SK-N-SH treated with all-trans-retinoic acid at 6 μM for 48 hours (cell line): ENCODE measurements around the gene CCDC154.
"Not testable (repeated sequence)": the region's sequence is repeated elsewhere in the genome, so short reads cannot be mapped to it uniquely, and the experiment has no call there.

ENCODE experiments used
- ATAC-seq: fragments of 200-7000 bp; cut with Tn5 transposase; 3 replicates; pipeline ENCODE4 v1.9.1; 2020; ENCODE audit warnings: mild to moderate bottlenecking, moderate library complexity
- ARNTL ChIP-seq: fragments of 450-650 bp; formaldehyde crosslinking; IDR thresholded peaks from 2 replicates; pipeline ENCODE4 v1.5.0; 2020; ENCODE audit warnings: low read depth, mild to moderate bottlenecking, moderate library complexity, borderline replicate concordance
- BACH2 ChIP-seq: fragments of 250-450 bp; sonication (Bioruptor Pico); IDR thresholded peaks from 2 replicates; pipeline ENCODE4 v1.9.0; 2021; ENCODE audit warnings: mild to moderate bottlenecking, borderline replicate concordance
- CREB5 ChIP-seq: fragments of 250-450 bp; sonication (Bioruptor Pico); IDR thresholded peaks from 2 replicates; pipeline ENCODE4 v1.5.1; 2020; ENCODE audit warnings: low read depth, mild to moderate bottlenecking, moderate library complexity
- ESRRG ChIP-seq: fragments of 250-450 bp; sonication (Bioruptor Pico); IDR thresholded peaks from 2 replicates; pipeline ENCODE4 v1.6.1; 2021; ENCODE audit warnings: mild to moderate bottlenecking
- ISL1 ChIP-seq: fragments of 250-450 bp; sonication (Bioruptor Pico); IDR thresholded peaks from 2 replicates; pipeline ENCODE4 v2.1.2; 2022; ENCODE audit warnings: mild to moderate bottlenecking, moderate library complexity
- OSR1 ChIP-seq: fragments of 250-450 bp; sonication (Bioruptor Pico); IDR thresholded peaks from 2 replicates; pipeline ENCODE4 v1.8.0; 2022; ENCODE audit warnings: moderate library complexity, mild to moderate bottlenecking, inconsistent platforms
- PATZ1 ChIP-seq: fragments of 250-450 bp; sonication (Bioruptor Pico); IDR thresholded peaks from 2 replicates; pipeline ENCODE4 v1.8.0; 2020; ENCODE audit warnings: mild to moderate bottlenecking, moderate library complexity, borderline replicate concordance
- POU6F1 ChIP-seq: fragments of 250-450 bp; sonication (Bioruptor Pico); IDR thresholded peaks from 2 replicates; pipeline ENCODE4 v1.8.0; 2021; ENCODE audit warnings: low read depth, mild to moderate bottlenecking, moderate library complexity, borderline replicate concordance
- PPARA ChIP-seq: fragments of 250-450 bp; sonication (Bioruptor Pico); IDR thresholded peaks from 2 replicates; pipeline ENCODE4 v1.5.0; 2020; ENCODE audit warnings: mild to moderate bottlenecking, borderline replicate concordance
- RARB ChIP-seq: fragments of 250-450 bp; sonication (Bioruptor Pico); IDR thresholded peaks from 2 replicates; pipeline ENCODE4 v1.8.0; 2021; ENCODE audit warnings: mild to moderate bottlenecking, moderate library complexity
- TCF4 ChIP-seq: fragments of 250-450 bp; sonication (Bioruptor Pico); IDR thresholded peaks from 2 replicates; pipeline ENCODE4 v1.8.0; 2021; ENCODE audit warnings: mild to moderate bottlenecking, moderate library complexity, borderline replicate concordance
- TOX ChIP-seq: fragments of 250-450 bp; sonication (Bioruptor Pico); IDR thresholded peaks from 2 replicates; pipeline ENCODE4 v1.8.0; 2021; ENCODE audit warnings: mild to moderate bottlenecking, moderate library complexity, borderline replicate concordance
- TSHZ2 ChIP-seq: fragments of 250-450 bp; sonication (Bioruptor Pico); IDR thresholded peaks from 2 replicates; pipeline ENCODE4 v1.5.0; 2020; ENCODE audit warnings: mild to moderate bottlenecking, moderate library complexity
- ZC3H10 ChIP-seq: fragments of 250-450 bp; sonication (Bioruptor Pico); IDR thresholded peaks from 2 replicates; pipeline ENCODE4 v1.5.1; 2021; ENCODE audit warnings: mild to moderate bottlenecking, moderate library complexity
- ZNF565 ChIP-seq: fragments of 450-650 bp; formaldehyde crosslinking; conservative IDR thresholded peaks from 2 replicates; pipeline ENCODE4 v1.5.0; 2020; ENCODE audit warnings: low read depth, mild to moderate bottlenecking, moderate library complexity
- ZNF70 ChIP-seq: fragments of 450-650 bp; formaldehyde crosslinking; IDR thresholded peaks from 2 replicates; pipeline ENCODE4 v1.5.0; 2020; ENCODE audit warnings: mild to moderate bottlenecking, moderate library complexity
- ZNF8 ChIP-seq: fragments of 450-650 bp; formaldehyde crosslinking; IDR thresholded peaks from 2 replicates; pipeline ENCODE4 v1.5.0; 2020; ENCODE audit warnings: mild to moderate bottlenecking, moderate library complexity

The CCDC154 gene

GRCh38 chr16:1444730-1445517 is 568 bp upstream of the CCDC154 start (continued):
- TF ChIP-seq OSR1 (CRISPR knock-in tag) (no peak), BACH2 (CRISPR knock-in tag) (no peak), PATZ1 (CRISPR knock-in tag) (no peak), RARB (CRISPR knock-in tag) (no peak)
- TF ChIP-seq, all 23 proteins: peak for 0

GRCh38 chr16:1443403-1443973 is 868 bp downstream of the CCDC154 start:
- TF ChIP-seq BACH2 (CRISPR knock-in tag): no peak
- TF ChIP-seq ESRRG: no peak
- no peak for TF ChIP-seq ZC3H10 (CRISPR knock-in tag)
- TF ChIP-seq TCF4 (CRISPR knock-in tag): no peak
- no peak for TF ChIP-seq ISL1
- no peak for TF ChIP-seq PPARA (CRISPR knock-in tag)
- no peak for TF ChIP-seq TOX (CRISPR knock-in tag)
- ATAC-seq: peak; percentile 10; the same call in 2 of the 3 replicates

- TF ChIP-seq ISL1: no peak
- TF ChIP-seq PPARA (CRISPR knock-in tag): no peak
- TF ChIP-seq ARNTL (CRISPR knock-in tag): no peak
- TF ChIP-seq ZC3H10 (CRISPR knock-in tag): no peak
- no peak for TF ChIP-seq ZNF70 (CRISPR knock-in tag)
- TF ChIP-seq TCF4 (CRISPR knock-in tag): no peak
- TF ChIP-seq TSHZ2 (CRISPR knock-in tag): no peak
- no peak for TF ChIP-seq RARB (CRISPR knock-in tag)
- no peak for TF ChIP-seq ESRRG
- TF ChIP-seq ZNF8 (CRISPR knock-in tag): no peak
- TF ChIP-seq PATZ1 (CRISPR knock-in tag): no peak
- TF ChIP-seq TOX (CRISPR knock-in tag): no peak
- no peak for TF ChIP-seq POU6F1
- ATAC-seq: no peak
Measured at GRCh38 chr16:1442697-1443096, 1.7 kb downstream of the CCDC154 start.

GRCh38 chr16:1441391-1441829 is 2.9 kb downstream of the CCDC154 start:
- ATAC-seq: no peak

GRCh38 chr16:1439699-1440074 is 4.7 kb downstream of the CCDC154 start:
- ATAC-seq: not testable (repeated sequence)

More at GRCh38 chr16:1441391-1441829, 2.9 kb downstream of the CCDC154 start:
- no peak for TF ChIP-seq ZC3H10 (CRISPR knock-in tag)
- TF ChIP-seq CREB5 (CRISPR knock-in tag): no peak
- no peak for TF ChIP-seq OSR1 (CRISPR knock-in tag)
- TF ChIP-seq ZNF565 (CRISPR knock-in tag): no peak
